RWPE1 (cell line): ENCODE results near the gene FBXO21.
A peak's percentile ranks its signal among the peaks of the same experiment; 100 is the strongest.

Experiments used
- CTCF ChIA-PET: fragments of 350-600 bp; sonication (Branson Sonifier 250); formaldehyde crosslinking; extraction: SDS; loops from one replicate; lab custom pipeline; 2021; lab: Yijun Ruan, JAX
- POLR2A ChIA-PET: fragments of 400-600 bp; formaldehyde crosslinking; extraction: SDS; loops from one replicate; lab custom pipeline; 2020; ENCODE audit warnings: antibody characterized with exemption; ENCODE audit not compliant: low non-redundant PET; lab: Yijun Ruan, JAX
- DNase-seq: peaks from one replicate; pipeline ENCODE4 v3.0.0; 2012; ENCODE audit warnings: low spot score
- H3K27ac ChIP-seq: fragments of 450-650 bp; 2 replicates; pipeline ENCODE4 v1.5.1; 2017
- TF ChIP-seq, protein P1 (sequence below): fragments of 450-650 bp; conservative IDR thresholded peaks from 2 replicates; pipeline ENCODE4 v1.5.1; 2017; ENCODE audit warnings: low read depth, mild to moderate bottlenecking

Gene FBXO21

DNA sequence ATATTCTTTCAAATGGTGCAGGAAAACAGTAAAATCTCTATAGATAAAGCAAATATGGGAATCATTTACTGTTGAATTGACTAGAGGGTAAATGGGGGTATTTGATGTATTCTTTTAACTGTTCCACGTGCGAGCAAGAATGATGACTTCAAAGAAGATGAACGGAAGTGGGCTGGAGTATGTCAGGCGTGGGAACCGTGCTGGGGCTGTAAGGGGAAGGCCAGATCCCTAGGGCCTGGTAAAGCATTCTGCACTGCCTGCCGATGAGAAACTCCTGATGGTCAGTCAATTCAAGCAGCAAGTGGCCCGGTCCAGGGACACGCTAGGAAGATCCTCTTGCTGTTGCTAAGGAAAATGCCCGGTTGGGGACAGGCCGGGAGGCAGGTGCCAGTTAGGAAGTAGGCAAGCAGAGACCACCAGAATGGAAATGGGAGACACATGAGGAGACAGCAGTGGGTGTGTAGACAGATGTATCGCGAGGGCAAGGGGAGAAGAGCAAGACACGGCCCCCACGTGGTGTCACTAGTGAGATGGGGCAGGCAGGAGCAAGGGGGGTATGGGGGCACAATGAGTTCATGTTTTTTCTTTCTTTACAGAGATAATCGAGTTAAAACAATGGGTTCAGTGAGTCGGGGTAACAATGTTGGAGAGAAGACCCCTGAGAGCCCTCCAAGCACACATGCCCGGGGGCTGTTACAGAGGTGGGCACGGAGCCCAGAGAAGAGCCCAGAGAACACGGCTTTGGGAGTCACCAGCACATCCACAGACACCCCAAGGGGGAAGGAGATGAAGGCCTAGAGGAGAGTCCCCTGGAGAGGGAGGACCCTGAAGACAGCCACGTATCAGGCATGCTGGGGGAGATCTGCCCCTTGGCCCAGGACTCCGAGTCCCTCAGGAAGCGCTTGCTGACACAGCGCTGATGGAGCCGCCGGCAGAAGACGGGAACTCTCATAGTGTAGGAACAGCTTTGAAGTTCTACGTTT lies 37.2 kb downstream of the FBXO21 start:
- ChIA-PET POLR2A (no interaction called here), CTCF (no interaction called here)
- H3K27ac ChIP-seq, result no peak overlapping the region
- no peak for DNase-seq
- TF ChIP-seq, protein P1, sequence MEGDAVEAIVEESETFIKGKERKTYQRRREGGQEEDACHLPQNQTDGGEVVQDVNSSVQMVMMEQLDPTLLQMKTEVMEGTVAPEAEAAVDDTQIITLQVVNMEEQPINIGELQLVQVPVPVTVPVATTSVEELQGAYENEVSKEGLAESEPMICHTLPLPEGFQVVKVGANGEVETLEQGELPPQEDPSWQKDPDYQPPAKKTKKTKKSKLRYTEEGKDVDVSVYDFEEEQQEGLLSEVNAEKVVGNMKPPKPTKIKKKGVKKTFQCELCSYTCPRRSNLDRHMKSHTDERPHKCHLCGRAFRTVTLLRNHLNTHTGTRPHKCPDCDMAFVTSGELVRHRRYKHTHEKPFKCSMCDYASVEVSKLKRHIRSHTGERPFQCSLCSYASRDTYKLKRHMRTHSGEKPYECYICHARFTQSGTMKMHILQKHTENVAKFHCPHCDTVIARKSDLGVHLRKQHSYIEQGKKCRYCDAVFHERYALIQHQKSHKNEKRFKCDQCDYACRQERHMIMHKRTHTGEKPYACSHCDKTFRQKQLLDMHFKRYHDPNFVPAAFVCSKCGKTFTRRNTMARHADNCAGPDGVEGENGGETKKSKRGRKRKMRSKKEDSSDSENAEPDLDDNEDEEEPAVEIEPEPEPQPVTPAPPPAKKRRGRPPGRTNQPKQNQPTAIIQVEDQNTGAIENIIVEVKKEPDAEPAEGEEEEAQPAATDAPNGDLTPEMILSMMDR, result no peak

DNA sequence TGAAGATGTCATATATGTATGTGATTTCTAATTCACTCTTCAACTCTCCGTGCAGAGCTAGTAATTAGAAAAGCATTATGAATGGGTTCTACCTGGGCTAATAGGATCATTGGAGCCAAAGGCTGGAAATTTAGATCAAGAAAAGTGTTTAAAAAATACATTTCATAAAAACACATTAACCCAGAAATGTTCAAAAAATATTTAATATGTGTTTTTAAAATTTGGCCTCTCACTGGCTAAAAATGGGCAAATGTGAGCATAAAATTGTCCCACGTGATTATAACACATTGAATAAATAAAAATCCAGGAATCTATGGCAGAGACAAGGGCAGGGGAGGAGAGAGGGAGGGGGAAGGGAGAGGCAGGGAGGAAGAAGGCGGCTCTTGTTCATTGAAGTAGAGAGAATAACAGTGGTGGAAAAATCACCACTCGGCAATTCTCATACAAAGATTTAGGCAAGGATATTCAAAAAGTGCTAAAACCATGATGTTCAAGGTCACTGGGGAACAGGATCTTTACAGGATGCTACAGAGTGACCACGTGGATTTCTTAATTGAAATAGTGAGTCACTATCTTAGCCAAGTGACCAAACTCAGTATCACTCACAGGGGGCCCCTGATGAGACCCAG lies 38.8 kb downstream of the FBXO21 start:
- TF ChIP-seq, protein P1, result peak; percentile 10
- POLR2A ChIA-PET, result no interaction called here
- CTCF ChIA-PET, result interaction anchor here (0.6 kb wide), 1 partner anchor 460 kb away, joined by 4 read pairs; no protein-coding TSS in a partner anchor
- no peak for DNase-seq
- H3K27ac ChIP-seq, result no peak overlapping the region

DNA sequence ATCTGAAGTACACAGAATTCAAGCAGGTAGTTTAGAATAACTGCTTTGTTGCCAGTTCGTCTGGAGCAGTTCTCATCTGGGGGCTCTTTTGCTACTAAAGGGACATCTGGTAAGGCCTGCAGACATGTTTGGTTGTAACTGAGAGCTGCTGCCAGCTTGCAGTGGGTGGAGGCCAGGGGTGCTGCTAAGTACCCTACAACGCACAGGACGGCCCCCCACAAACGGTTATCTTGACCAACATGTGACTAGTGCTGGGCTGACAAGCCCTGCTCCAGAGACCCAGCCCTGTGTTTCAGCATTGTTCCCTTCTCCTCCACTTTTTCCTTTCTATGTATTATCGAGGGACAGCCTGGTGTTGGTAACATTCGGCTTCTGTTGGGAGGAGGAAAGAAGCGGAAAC lies 40.8 kb downstream of the FBXO21 start:
- ChIA-PET CTCF (no interaction called here), POLR2A (no interaction called here)
- DNase-seq, result no peak
- no peak overlapping the region for H3K27ac ChIP-seq
- TF ChIP-seq, protein P1, result no peak

DNA sequence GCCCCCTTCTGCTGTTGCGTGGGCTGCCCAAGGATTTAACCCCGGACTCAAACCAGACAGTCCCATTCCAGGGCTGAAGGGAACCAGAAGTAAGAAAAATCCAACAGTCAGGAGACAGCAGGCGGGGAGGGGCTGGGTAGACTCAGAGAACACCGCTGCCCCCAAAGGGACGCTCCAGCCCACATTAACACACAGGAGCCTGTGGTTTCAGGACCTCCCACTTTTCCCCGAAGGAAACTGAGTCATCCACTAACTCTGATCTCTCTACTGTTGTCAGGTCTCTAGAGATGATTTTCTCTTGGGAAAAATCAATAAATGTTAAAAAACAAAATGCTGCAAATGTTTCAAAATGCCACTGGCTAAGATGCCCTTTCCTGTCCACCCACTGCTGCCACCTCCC lies 41.6 kb downstream of the FBXO21 start:
- TF ChIP-seq, protein P1, result no peak
- ChIA-PET CTCF (no interaction called here), POLR2A (no interaction called here)
- H3K27ac ChIP-seq, result no peak overlapping the region
- no peak for DNase-seq

DNA sequence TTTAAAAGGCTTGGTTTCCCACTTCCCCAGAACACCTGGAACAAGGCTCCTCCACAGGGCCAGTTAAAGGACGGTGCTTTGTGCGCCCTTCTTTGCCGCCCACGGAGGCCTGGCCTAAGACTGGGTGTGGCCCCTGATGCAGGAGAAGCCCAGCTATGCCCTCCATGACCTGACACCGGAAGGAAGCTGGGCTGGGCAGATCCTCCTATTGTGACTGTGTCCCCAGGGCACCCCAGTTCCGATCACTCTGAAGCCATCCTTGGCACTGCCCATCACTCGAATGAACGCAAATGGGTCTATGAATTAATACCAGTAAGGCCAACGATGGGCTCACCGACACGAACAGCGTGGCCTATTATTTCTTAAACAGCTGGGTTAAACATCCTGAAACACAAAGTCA lies 42.6 kb downstream of the FBXO21 start:
- no peak overlapping the region for H3K27ac ChIP-seq
- ChIA-PET POLR2A (no interaction called here), CTCF (no interaction called here)
- TF ChIP-seq, protein P1, result no peak
- no peak for DNase-seq

DNA sequence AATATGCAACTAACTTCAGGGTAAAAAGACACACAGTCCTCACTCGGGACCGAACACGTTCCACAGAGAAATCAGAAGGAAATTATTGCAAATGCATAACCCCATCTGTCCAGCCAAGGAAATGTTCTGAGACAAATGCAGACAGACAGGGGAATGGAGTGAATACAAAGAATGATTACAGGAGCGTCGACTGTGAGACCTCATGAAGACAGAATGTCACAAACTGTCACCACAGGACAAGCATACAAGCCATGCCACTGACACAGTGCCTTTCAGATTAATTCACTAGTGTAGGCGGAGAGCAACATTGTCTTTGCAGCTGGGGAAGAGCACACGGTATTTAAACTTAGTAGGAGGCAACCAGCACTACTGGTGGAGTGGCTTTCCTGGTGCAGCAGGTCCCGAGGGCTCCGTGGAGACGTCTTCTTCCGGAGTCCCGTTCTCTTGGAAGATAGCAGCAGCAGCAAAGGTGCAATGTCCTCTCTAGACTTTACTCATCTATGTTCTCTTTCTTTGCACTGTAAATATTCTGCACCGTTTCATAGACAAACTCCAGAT lies 44.6 kb downstream of the FBXO21 start:
- no peak overlapping the region for H3K27ac ChIP-seq
- DNase-seq, result no peak
- ChIA-PET POLR2A (no interaction called here), CTCF (no interaction called here)
- TF ChIP-seq, protein P1, result no peak
